ENCODE data around the gene RGPD5. TPM values are rescaled to one million over a fixed set of nuclear protein-coding genes. Genes with fewer than 3 reads are reported as not detected.
"Not testable (repeated sequence)": the region's sequence is repeated elsewhere in the genome, so short reads cannot be mapped to it uniquely, and the experiment has no call there.

RGPD5 gene
- 18.7 and 21.0 TPM in 2 replicates for total RNA-seq (2014; rRNA removed; shearing (Covaris generic))

- H3K27ac ChIP-seq; H3K27me3 ChIP-seq (replicated peaks); H3K4me1 ChIP-seq (replicated peaks); H3K36me3 ChIP-seq; H3K9me3 ChIP-seq (replicated peaks); DNase-seq (ENCODE audit: low read depth in 1 of 2, low spot score in 2 of 2): not testable (repeated sequence)
- H3K4me3 ChIP-seq = peak within 1 kb of the TSS; percentile 32
Observed at GRCh38 chr2:109794074-109794737, at the start of gene RGPD5. TSS of gene RGPD5 (plus strand) at chr2:109794305. CDS start at chr2:109794466, 161 bp downstream.

DNA sequence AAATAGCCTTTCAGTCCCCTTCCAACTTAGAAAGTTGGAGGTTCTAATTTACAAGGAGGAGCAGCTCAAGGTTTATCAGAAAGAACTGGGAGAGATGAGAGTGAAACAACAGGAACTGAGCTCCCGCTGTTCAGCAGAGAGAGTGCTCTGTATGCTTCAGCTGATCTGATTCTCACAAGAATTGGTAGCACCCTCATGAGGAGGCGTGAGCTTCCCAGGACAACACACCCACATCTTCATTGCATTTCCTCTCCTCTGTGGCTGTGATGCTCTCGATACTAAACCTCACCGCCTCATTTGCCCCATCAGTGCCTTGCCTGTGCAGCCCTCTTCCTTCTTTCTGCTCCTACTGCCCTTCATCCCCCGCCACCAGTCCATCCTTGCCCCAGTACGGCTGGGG, 42.5 kb upstream of the RGPD5 start:
- not testable (repeated sequence) for H3K36me3 ChIP-seq; H3K4me3 ChIP-seq; H3K4me1 ChIP-seq (replicated peaks); H3K9me3 ChIP-seq (replicated peaks); DNase-seq (ENCODE audit: low read depth in 1 of 2, low spot score in 2 of 2); H3K27me3 ChIP-seq (replicated peaks); H3K27ac ChIP-seq

DNA sequence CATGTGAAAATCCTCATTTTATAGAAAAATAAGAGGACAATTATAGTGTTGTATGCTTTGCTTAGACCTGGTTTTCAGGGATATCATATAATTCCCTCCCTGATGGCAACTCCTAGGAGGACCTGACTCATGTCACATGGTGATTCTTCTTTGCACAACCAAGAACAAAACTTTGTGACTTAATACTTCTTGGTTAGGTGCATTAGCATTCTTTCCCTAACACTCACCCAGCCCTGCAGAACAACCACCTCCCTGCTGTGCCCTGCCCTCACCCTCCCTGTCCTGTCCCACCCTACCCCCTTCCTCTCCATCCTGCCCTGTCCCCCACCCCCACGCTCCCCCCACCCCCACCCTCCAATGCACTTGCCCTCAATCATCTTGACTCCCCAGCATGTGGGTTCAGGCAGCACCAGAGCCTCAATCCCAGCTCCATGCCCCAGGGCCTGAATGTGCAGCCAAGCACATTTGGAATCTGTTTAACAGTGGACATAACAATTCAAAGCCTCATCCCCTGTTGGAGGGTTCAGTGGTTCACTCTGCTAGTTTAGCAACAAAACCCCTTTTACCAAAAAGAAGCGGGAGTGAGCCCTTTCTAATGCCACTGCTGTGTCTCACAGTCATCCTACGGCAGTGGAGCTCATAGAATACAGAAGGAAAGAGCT, 36.8 kb upstream of the RGPD5 start:
- H3K9me3 ChIP-seq (replicated peaks); DNase-seq (ENCODE audit: low read depth in 1 of 2, low spot score in 2 of 2); H3K27ac ChIP-seq; H3K36me3 ChIP-seq; H3K27me3 ChIP-seq (replicated peaks); H3K4me1 ChIP-seq (replicated peaks); H3K4me3 ChIP-seq: not testable (repeated sequence)

- not testable (repeated sequence) for H3K36me3 ChIP-seq; H3K4me3 ChIP-seq; H3K27me3 ChIP-seq (replicated peaks); DNase-seq (ENCODE audit: low read depth in 1 of 2, low spot score in 2 of 2); H3K4me1 ChIP-seq (replicated peaks); H3K27ac ChIP-seq; H3K9me3 ChIP-seq (replicated peaks)
Observed at GRCh38 chr2:109760265-109761042, 33.7 kb upstream of the RGPD5 start.

DNA sequence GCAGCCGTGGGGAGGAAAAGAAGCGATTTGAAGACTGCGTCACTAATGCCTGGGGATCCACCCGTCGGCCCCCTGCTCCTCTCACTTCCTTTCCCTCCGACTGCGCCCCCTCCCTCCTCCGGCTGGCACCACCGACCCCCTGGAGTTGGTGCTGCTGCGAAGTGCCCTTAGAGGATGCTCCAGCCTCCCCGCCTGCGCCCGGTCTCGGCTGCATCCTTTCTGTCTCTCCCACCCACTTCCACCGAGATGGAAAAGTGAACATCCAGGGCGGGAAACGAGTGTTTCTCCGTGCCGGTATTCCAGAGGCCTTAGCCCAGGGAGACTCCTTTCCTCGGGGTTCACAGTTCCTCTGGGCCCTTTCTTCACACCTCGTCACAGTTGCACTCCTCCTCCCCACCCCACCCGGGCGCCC, 33.1 kb upstream of the RGPD5 start:
- not testable (repeated sequence) for H3K4me1 ChIP-seq (replicated peaks); H3K9me3 ChIP-seq (replicated peaks); DNase-seq (ENCODE audit: low read depth in 1 of 2, low spot score in 2 of 2); H3K4me3 ChIP-seq; H3K27ac ChIP-seq; H3K27me3 ChIP-seq (replicated peaks); H3K36me3 ChIP-seq

GRCh38 chr2:109761976-109762375, 32.1 kb upstream of the RGPD5 start:
- H3K9me3 ChIP-seq (replicated peaks); DNase-seq (ENCODE audit: low read depth in 1 of 2, low spot score in 2 of 2); H3K4me1 ChIP-seq (replicated peaks); H3K27me3 ChIP-seq (replicated peaks); H3K4me3 ChIP-seq; H3K36me3 ChIP-seq; H3K27ac ChIP-seq: not testable (repeated sequence)

DNA sequence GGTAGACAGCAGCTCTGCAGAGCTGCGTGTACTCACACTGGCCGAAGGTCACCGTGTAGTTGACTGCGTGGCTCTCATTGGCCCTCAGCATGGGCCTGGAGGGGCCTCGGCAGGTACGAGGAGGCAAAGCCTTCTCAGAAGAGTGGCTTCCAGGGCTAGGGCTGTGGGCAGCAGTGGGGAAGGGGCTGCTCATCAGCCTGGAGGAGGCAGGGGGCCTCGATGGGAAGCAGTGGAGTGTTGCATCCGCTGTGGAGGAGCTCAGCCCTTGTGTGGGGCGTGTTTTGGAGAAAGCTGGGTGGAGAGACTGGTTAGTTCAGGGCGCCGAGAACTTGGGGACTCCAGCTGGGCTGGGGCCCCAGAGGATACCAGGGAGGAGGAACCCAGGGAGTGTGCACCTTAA, 28.0 kb upstream of the RGPD5 start:
- not testable (repeated sequence) for H3K9me3 ChIP-seq (replicated peaks); H3K4me3 ChIP-seq; H3K36me3 ChIP-seq; H3K27ac ChIP-seq; H3K4me1 ChIP-seq (replicated peaks); H3K27me3 ChIP-seq (replicated peaks); DNase-seq (ENCODE audit: low read depth in 1 of 2, low spot score in 2 of 2)

- H3K36me3 ChIP-seq; H3K9me3 ChIP-seq (replicated peaks); H3K27me3 ChIP-seq (replicated peaks): not testable (repeated sequence)
Observed at GRCh38 chr2:109766886-109767578, 27.1 kb upstream of the RGPD5 start.

GRCh38 chr2:109768934-109769333, 25.2 kb upstream of the RGPD5 start:
- not testable (repeated sequence) for H3K4me3 ChIP-seq; H3K4me1 ChIP-seq (replicated peaks); H3K27ac ChIP-seq; H3K27me3 ChIP-seq (replicated peaks); H3K36me3 ChIP-seq; H3K9me3 ChIP-seq (replicated peaks); DNase-seq (ENCODE audit: low read depth in 1 of 2, low spot score in 2 of 2)

More at GRCh38 chr2:109766886-109767578, 27.1 kb upstream of the RGPD5 start:
- not testable (repeated sequence) for H3K4me1 ChIP-seq (replicated peaks); H3K27ac ChIP-seq; H3K4me3 ChIP-seq; DNase-seq (ENCODE audit: low read depth in 1 of 2, low spot score in 2 of 2)

DNA sequence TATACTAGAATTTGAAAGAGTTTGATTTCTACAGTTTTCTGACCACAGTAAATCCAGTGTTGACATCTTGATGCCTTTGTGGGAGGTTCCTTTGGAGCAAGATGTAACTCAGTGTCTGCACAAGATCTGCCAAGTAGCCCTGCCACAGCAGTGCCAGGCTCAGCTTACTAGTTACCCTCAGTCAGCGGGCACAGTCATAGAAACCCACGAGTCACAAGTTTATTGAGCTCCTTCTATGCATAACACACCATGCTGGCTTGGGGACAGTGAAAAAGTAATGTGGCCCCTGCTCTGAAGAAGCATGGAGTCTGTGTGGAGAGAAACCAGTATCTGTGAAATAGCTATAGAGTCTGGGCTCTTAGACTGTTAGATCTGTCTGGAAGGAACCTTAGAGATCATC, 15.0 kb upstream of the RGPD5 start:
- not testable (repeated sequence) for H3K27ac ChIP-seq; H3K36me3 ChIP-seq; H3K4me3 ChIP-seq; H3K4me1 ChIP-seq (replicated peaks); H3K27me3 ChIP-seq (replicated peaks); H3K9me3 ChIP-seq (replicated peaks); DNase-seq (ENCODE audit: low read depth in 1 of 2, low spot score in 2 of 2)

GRCh38 chr2:109781147-109781816, 12.8 kb upstream of the RGPD5 start:
- not testable (repeated sequence) for H3K4me3 ChIP-seq; H3K36me3 ChIP-seq; H3K4me1 ChIP-seq (replicated peaks); H3K27ac ChIP-seq; H3K27me3 ChIP-seq (replicated peaks); H3K9me3 ChIP-seq (replicated peaks); DNase-seq (ENCODE audit: low read depth in 1 of 2, low spot score in 2 of 2)

DNA sequence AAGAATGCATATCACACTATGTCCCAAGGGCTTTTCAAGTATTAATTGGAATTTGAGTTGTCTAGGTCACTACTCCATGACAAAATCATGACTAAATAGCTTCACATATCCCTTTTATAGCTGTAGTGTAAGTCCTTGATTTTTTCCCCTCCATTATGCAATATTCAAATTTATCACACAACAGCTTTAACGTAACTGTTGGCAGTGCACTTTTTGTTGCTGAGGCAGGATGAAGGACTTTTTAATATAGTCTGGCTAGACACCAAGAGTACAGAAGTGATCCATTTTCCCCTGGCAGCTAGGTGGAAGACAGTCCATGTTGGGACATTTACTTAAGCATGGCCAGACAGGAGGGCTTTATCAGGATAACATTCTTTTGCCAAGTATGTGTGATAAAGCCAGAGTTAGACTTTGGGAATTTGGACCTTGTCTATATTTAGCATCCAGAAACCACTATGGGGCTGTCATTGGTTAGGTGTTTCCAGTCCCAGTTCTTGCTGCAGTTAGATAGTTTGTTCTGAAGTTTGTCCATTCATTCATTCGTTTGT, 11.6 kb upstream of the RGPD5 start:
- not testable (repeated sequence) for H3K27ac ChIP-seq; H3K36me3 ChIP-seq; H3K4me3 ChIP-seq; DNase-seq (ENCODE audit: low read depth in 1 of 2, low spot score in 2 of 2); H3K9me3 ChIP-seq (replicated peaks); H3K4me1 ChIP-seq (replicated peaks); H3K27me3 ChIP-seq (replicated peaks)

GRCh38 chr2:109791530-109792279, 2.4 kb upstream of the RGPD5 start:
- H3K27ac ChIP-seq; H3K9me3 ChIP-seq (replicated peaks); H3K4me3 ChIP-seq; DNase-seq (ENCODE audit: low read depth in 1 of 2, low spot score in 2 of 2); H3K36me3 ChIP-seq; H3K27me3 ChIP-seq (replicated peaks); H3K4me1 ChIP-seq (replicated peaks): not testable (repeated sequence)
